Fibroblast of skin of scalp (primary cell): ENCODE results near the gene ZBTB6. TPM values are rescaled to one million over a fixed set of nuclear protein-coding genes. Genes with fewer than 3 reads are reported as not detected.

Experiments used
- DNase-seq: peaks from one replicate; pipeline ENCODE4 v3.0.0-alpha.2; 2013
- polyA plus RNA-seq, 2 experiments: library from polyadenylated mRNA; unstranded; fragments of 120-200 nt; gene quantifications; one replicate each; pipeline ENCODE4 v1.2.1, GENCODE V29; 2013; ENCODE audit not compliant: insufficient read length in 2 of 2

Gene ZBTB6, protein sequence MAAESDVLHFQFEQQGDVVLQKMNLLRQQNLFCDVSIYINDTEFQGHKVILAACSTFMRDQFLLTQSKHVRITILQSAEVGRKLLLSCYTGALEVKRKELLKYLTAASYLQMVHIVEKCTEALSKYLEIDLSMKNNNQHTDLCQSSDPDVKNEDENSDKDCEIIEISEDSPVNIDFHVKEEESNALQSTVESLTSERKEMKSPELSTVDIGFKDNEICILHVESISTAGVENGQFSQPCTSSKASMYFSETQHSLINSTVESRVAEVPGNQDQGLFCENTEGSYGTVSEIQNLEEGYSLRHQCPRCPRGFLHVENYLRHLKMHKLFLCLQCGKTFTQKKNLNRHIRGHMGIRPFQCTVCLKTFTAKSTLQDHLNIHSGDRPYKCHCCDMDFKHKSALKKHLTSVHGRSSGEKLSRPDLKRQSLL
- 8.2 TPM for polyA plus RNA-seq (2013, experiment 1 of 2; ENCODE audit: insufficient read length)
- polyA plus RNA-seq (2013, experiment 2 of 2; ENCODE audit: insufficient read length) = 8.7 TPM

DNA sequence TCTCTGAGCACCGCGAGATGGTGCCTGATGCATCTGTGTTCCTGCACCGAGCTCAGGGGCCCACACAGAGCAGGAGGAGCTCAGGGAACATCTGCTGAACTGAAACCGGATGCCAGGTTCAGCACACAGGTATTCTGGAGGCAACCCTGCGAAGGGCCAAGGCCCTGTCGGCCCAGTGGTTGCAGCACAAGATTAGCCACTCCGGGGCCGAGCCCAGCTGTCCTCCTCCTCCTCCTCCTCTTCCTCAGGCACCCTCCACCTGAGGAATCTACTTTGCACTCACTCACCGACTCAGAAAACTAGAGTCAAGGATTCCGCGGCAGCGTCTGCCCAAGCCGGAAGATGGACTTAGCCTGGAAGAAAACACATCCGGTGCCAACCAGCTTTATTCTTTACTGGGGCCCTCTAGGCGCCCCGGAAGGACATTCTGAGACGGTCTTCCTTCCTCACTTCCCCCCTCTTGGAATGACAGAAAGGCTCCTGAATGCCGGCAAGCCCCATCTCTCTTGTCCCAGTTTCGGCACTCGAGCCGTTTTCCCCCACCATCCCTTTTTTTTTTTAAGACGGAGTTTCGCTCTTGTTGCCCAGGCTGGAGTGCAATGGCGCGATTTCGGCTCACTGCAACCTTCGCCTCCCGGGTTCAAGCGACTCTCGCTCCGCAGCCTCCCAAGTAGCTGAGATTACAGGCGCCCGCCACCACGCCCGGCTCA, at the start of gene ZBTB6:
TSS of gene ZBTB6 (minus strand) at position 360 of the 710 bp plus-strand sequence. CDS start 1,251 bp downstream, outside the sequence.
- peak; percentile 88 for DNase-seq

DNA sequence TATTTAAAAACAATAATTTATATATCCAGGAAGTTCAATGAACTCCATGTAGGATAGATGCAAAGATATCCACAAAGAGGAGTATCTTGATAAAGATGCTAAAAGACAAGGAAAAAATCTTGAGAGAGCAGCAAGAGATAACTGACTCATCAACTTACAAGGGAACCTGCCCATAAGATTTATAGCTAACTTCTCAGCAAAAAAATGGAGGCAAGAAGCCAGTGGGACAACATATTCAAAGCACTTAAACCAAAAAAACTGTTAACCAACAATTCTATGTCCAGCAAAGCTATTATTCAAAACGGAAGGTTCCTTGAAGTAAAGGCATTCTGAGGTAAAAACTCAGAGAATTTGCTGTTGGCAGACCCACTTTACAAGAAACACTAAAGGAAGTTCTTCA, 48.0 kb upstream of the ZBTB6 start:
- DNase-seq = no peak

DNA sequence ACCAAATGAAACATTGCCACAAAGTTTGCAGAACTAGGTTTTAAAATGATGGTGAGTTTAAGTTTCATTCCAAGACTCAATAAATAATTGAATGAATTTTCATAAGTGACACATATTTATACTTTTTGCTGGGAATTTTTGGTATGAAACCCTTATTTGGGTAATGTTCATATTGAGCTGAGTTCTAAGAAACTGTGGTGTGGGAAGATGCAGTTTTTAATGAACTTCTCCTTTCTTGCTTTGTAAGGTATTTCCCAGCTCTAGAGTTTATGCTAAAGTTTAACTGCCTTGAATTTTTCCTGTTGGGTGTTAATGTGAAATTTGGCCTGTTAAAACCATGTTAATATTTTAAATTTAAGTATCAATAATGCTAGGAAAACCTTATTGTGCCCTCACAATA, 42.8 kb upstream of the ZBTB6 start:
- no peak for DNase-seq

DNA sequence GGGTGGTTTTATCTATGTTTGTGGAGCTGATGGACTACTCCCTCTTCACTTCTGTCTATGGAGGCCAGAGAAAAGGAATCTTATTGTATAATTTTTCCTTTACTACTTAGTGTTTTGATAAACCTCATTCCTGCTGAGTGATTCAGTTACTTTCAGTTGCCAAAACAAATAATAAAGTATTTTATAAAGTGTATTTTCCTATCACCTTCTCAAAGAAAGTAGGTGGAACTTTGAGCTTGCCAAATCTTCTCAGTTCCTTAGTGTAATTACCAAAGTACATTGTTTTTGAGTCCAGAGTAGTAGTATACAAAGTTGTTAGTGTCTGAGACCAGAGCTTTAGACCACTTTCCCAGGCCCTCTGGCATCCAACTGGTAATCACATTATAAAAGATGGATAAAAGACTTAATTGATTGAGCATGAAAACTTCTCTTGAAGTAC, 41.1 kb upstream of the ZBTB6 start:
- DNase-seq = peak; percentile 36

DNA sequence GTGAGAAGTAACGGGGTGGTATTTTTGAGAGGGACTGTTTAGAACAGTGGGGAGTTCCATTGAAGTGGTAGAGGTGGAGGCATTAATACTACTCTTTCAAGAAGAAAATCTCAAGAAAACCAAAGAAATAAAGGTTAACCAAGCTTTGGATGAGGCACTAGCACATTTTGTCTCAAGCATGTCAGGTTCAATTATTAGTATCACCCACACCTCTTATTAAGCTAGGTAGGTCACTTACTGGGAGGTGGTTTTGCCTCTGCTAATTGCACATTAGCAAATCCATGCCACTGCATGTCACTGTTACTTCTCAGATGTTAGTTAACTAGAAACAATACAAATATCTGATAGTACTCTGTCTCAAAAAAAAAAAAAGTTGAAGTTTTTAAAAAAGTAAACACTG, 37.9 kb upstream of the ZBTB6 start:
- no peak for DNase-seq

DNA sequence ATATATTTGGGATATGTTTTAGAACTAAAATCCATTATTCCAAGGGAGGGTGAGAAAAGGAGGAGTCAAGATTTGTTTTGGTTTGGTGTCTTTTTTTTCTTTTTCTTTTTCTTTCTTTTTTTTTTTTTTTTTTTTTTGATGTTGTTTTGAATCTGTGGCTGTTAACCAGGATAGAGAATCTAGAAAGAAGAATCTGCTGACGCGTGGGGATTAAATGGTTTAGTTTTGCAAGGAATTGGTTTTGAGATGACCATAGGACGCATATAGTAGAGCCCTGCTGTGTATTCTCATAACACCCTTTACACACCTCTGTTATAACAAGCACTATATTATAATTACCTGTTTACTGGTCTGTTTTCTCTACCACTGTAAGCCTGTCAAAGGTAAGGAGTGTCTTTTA, 37.1 kb upstream of the ZBTB6 start:
- no peak for DNase-seq

DNA sequence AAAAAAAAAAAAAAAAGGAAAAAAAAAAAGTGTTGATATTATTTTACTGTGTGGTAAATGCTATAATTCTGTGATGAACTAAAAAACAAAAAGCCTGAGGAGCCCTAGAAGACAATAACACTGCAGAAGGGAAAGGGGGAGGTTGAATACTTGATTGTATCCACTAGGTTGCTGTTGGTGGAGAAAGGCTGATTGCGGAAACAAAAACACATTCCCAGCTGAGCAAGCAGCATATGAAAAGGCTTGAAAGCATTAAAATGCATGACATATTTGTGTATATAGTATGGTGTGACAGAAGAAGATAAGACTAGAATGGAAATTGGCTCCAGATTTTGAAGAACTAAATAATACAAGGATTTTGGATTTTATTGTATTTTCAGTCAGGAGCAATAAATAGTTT, 36.6 kb upstream of the ZBTB6 start:
- peak; percentile 33 for DNase-seq

DNA sequence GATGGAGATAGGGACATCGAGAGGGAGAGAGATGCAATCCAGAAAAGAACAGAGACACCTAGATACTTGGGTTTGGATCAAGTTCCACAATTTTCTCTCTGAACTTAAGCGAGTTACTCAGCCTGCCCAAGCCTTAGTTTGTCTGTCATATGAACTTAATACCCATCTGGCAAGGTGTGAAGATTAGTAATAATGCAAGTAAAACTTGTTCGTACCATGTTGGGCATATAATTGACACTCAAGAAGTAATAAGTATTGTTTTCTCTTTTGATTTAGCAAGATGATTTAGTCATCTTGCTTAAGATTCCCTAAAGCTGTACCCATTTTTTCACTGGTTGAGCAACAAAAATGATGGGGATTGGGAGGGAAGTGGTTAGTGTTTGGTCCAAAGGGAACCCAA, 35.2 kb upstream of the ZBTB6 start:
- no peak for DNase-seq

DNA sequence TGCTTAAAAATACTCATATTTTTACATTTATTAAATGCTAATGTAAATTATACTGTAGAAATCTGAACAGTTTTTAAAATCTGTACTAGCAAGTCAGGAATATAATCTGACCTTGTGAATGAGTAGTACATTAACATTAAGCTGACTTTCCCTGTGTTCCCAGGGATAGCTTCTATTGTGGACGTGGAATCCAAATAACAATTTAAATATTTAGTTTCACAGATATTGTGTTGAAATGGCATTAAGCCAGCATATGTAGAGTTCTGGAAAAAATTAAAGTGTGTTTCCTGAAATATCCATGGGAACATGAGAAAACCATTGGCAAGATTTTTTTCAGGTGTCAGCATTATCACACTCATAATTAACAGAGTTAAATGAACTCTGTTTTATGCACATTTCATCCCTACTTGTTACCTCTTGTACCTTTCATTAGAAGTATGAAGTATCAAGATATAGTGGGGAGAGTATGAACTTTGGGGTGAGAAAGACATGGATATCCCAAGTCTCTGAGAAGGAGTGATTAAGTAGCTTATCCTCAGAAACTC, 33.4 kb upstream of the ZBTB6 start:
- no peak for DNase-seq

DNA sequence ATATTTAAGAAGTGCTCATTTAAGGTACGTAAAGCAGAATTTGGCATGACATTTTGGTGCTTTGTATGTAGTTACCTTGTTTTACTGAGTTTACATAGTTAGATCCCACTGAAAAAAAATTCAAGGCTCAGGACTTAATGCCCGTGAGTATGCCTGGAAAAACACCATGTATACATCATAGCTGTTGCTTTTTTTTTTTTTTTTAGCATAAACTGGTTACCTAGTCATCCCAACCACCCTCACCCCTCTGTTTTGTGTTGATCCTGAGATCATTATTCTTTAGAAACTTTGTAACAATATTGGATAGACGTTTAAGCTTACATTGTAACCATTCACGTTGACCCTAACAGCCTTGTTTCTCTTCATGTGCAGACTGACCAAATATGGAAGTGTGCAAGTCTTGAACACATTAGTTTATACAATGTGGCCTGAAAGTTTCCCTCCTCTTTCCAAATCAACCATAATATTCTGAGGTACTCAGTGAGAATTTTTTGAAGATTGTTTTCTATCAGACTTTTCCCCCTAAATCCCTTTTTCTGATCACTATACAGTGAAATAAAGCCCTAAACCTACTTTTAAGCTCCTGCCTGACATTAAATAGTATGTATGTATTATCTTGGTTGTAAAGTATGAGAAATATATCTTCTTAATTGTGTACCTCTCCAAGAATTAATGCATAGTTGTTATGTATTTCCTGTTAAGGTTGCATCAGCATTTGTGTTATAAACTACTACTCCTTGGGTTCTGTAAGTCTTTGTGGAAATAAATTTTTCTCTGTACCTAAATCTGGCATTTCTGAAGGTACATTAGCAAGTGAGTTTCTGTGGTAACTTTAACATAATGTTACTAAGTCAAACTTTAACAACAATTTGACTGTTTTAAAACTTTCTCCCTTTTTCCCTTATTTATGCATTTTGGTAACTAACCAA, 32.1 kb upstream of the ZBTB6 start:
- peak; percentile 30 for DNase-seq

DNA sequence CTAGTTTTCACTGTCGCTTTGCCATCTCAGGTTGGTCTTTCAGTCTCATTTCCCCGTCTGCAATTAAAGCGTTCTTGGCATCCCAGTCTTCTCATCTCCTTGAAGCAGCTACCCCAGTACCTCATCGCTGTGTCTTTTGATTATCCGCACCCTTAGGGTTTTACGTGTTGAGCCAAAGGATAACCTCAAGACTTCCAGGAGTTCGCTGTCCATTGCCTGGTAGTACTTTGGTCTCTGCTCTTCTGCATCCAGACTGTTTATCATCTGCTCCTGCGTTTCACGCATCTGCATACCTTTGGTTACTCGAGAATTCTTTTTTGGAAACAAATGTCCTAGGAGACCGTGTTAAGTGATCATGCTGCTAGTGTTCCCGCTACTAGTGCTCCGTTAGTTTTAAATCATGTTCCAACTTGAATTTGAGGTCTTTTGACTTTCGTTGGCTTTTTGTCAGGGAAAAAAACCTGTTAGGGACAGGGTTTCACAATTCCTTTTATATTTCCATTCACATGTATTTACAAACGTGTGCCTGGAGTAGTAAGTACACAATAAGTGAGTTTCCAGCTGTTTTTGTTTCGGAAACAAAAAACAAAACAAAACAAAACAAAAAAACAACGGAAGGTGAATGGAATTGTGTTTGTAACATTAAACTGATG, 28.6 kb upstream of the ZBTB6 start:
- peak; percentile 38 for DNase-seq

DNA sequence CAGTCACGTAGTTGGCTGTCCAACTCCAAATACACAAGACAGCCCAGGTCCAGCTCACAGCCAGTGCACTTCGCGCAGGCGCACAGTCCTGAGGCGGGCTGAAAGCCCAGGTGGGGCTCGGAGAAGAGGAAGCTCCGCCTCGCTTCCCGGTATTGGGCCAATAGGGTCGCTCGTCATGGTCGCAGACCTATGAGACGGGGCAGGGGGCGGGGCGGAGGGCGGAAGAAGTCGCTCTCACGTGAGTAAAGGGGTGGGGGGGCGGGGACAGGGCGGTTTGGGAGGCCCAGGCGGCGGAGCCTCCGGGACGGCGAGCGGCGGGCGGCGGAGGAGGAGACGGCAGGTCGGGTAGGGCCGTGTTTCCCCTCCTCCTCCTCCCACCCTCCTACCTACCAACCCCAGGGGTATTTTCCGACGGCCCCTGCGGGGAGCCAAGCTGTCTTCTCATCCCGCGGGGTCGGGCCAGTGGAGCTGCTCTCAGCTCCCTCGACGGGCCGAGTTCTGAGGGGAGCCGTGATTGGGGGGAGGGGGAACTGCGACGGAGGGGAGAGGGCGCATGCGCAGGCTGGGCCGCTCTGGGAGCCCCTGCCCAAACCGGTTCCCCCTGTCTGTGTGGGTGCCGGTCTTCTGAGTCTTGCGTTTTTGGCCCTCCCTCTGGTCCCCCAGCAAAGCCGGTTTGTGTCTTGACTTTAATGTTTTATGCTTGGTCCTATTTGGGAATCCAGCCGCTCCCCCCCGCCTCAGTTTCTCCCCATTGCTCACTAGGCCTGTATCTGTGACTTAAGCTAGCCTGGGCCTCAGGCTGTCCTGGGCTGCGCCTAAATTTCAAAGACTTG, 27.8 kb upstream of the ZBTB6 start, which contains the start of gene RABGAP1:
TSS of gene RABGAP1 (plus strand) at position 272 of the 833 bp plus-strand sequence. CDS start 16,040 bp downstream, outside the sequence.
- DNase-seq = peak; percentile 98

DNA sequence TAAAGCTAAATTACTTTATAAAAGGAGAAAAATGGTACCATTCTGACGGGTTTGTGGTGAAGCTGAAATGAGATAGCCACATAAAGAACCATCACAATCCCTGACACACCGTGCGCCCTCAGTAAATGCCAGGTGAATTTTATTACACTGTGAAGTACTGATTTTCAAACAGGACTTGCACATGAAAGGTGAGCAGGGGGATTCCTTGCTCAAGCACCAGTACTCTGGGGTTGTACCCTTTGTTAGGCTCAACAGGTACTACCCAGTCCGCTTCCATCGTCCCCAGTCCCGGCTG, 27.3 kb upstream of the ZBTB6 start:
- DNase-seq = no peak

DNA sequence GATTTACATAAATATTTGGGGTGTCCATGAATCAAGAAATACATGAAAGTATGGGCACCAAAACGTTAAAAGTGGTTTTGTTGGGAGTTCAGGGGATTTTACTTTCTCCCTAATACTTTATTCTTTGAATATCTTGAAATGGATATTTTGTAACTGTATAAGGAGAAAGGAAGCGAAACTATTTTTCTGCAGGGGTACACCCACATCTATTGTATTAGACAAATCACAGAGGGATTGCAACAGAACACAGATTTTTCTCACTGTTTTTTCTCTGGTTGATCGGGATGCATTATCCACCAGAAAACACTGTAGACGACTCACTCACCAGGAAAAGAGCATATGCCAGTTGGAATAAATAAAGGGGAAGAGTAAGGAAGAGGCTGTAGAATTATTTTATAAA, 26.5 kb upstream of the ZBTB6 start:
- no peak for DNase-seq

DNA sequence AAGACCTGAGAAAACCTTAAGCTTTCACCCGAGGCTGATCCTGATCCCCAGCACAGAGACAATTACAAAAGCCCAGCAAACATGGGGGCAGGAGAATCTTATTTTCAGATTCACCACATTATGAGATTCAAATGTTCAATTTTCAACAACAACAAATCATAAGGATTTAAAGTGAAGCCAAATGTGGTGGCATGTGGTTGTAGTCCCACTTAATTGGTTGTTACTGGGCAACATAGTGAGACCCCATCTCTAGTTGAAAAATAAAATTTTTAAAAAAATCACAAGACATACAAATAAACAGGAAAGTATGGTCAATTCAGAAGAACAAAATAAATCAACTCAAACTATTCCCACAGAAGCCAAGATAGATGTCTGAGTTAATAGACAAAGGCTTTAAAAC, 23.8 kb upstream of the ZBTB6 start:
- no peak for DNase-seq

DNA sequence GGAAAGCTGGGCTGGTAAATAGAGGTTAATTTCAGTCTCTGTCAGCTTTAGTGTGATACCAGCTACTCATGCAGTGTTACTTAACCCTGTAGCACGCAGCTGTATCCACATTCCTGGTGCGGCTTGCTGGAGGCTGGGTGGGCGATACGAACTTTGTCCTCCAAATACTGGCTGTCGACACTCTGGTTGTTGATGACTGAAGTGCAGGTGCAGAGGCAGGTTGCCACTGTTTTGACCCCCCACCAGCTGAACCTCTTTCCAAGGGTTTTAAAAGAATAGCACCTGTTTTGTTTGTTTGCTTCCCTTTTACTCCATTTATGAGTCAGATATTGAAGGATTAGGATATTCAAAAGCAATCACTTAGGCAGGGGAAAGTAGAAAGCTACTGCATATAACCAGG, 23.3 kb upstream of the ZBTB6 start:
- no peak for DNase-seq

DNA sequence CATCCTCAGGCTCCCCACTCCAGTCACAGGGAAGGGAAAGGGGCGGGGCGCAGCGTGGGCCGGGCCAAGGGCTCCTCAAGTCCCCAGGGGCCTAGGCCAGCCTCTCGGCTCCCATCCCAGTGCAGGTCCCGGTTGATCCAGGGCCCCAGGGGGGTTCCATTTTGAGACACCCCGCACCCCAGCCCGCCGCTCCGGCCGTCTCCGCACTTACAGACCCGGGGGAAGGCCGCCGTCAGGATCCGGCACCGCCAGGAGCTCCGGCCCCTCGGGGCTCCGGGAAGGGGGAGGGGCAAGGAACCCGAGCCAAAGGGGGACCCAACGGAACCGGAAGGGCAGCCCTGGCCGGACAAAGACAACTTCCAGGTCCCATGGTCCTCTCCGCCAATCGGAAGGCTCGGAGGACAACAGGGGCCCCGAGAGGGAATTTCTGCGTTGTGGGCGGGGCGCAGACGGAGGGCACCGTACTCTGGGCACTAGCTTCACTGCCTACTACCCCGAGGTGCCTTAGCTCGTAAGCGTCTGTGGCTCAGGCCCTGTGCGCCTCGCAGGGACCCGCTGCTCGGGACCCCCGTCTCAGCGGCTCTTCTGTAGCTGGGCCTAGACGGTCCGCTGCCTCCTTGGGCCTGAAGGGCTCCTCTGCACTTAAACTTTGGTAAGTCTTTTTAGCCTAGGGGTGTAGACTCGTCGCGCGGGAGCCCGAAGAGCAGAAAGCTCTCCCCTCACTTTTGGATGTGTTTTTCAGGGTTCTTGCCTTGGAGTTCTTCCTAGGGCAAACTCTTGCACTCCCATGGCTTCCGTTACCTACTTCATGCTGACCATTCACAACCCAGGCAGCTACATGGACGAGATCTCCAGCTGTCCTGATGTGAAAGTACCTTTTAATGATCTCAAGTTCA, 18.4 kb upstream of the ZBTB6 start, which contains the start of gene ZBTB26:
TSS of gene ZBTB26 (minus strand) at position 287 of the 896 bp plus-strand sequence. CDS start 11,578 bp downstream, outside the sequence.
- peak; percentile 95 for DNase-seq

DNA sequence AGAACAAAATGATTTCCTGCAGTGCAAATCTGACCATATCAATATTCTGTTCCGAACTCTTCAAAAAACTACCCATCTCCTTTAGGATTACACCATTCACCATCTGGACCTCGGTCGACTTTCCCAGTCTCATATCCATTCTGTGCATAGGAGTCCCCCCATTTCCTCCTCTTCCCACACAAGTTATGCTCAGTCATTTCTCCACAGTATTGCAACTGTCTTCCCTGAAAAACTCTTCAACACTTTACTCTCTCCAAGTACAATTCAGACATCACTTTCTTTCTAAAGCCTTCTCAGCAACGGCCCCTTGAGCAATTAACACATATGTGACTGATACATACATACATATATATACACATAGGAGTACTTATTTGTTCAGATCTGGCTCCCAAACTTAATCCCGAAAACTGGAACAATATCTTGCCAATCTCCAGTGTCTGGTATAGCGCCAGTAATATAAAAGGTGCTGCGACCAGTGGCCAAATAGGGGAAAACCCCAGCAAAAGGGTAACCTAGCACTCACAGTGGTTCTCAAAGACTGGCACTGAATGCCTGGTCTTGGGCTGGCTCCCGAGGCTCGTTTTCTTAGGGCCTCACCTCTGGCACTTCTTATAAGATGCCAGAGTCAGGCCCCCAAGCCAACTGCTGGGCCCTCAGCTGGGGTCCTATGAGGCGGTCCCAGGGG, 17.6 kb upstream of the ZBTB6 start:
- DNase-seq = no peak

DNA sequence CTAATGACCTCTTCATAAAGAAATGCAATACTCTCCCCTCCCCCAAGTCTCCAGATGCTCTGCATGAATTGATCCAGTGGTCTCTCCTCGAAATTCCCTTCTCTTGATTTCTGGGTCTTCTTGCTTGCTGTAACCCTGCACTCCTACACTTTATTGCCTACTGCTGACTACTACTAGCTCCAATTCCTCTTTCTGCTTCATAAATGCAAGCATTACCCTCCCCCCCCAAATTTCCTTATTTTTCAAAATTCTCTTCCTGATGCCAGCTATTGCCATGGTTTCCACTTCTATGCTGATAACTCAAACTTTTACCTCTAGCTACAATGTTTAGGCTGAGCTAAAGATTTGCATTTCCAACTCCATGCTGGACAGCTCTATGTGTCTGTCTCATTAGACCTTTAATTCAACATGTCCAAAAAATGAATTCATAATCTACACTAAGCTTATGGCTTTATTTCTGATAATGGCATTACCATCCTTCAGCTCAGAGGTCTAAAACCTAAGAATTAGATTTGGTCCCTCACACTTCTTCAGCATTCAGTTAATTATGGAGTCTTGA, 16.8 kb upstream of the ZBTB6 start:
- no peak for DNase-seq
